ENCODE data around the gene SETD4.
"Not testable (repeated sequence)": the region's sequence is repeated elsewhere in the genome, so short reads cannot be mapped to it uniquely, and the experiment has no call there.

The SETD4 gene

DNA sequence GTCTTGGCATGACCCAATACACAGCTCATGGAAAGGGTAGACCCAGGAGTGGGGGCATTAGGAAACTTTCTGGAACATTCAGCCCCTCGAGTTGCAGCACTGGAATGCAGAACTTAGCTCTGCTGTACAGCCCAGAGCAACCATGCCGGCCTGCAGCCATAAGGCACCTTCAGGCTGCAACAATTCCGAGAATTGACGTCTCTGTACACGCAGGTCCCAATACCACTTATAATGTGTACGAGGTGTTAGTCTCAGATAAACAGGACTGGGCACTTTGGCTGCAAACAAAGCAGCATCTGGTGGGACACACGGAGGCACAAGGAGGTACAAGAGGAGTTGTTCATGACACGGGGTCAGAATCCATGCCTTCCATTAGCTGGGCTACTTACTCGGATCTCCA lies 17.4 kb upstream of the SETD4 start:
- no peak for DNase-seq (ENCODE audit: low read depth)

DNA sequence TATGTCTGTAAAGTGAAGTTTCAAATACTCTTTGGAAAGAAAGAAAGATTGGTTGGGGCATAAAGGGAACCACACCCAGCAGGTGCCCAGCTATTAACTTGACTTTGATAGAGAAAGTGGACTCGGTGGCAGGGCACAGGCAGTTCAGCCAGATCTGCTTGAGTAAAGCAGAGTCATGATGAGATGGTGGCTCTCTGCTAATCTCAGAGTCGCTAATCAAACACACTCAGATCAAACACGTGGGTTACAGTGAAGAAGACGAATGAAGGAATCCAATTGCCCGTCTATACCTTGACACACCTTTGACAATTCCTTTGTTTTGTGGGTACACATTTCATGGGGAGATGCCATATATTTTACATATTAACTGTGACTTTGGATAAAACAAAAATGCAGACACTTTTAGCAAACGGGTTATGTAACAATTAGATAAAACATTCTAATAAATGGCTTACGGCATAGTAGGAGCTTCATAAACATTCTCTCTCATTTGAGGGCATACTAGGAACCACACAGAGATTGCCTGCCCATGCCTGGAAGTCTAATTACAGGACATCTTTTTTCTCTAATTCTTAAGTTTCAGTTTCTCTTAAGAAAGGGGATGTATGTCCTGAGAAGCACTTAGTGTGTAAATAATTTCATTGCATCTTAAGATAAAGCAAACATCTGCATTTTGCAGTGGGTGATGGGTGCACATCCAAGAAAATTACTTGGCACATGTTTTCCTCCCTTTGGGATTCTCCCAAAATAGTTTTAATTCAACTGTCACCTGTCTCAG lies 16.7 kb upstream of the SETD4 start:
- DNase-seq (ENCODE audit: low read depth): no peak

DNA sequence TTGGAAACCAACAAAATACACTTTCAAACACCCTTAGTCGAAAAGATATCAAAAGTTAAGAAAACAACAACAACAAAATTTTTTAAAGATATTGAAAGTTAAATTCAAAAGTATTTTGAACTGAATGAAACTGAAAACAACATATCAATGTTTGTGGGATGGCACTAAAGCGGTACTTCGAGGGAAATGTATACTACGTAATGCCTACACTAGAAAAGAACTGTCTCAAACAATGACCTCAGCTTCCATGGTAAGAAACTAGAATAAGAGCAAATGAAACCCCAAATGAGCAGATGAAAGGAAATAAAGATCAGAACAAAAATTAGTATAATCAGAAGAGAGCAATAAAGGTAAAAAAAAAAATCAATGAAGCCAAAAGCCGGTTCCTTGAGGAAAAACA lies 15.6 kb upstream of the SETD4 start:
- DNase-seq (ENCODE audit: low read depth): no peak

DNA sequence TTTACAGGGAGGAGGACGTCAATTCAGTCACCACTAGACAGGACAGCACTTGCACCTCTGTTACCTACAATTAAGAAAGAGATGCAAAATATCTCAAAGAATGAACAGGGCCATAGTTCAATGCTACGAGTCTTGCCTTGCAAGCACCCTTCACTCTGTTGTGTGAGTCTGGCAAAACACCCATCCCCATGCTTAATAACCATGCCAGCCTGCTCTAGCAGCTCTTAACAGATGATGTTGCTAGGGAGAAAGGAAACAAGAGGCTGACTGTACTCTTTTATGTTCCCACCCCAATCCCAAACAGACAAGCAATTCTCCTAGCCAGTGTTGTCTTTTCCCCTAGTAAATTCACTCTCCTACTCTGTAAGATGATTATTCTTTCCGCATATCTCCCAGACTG lies 14.8 kb upstream of the SETD4 start:
- no peak for DNase-seq (ENCODE audit: low read depth)

DNA sequence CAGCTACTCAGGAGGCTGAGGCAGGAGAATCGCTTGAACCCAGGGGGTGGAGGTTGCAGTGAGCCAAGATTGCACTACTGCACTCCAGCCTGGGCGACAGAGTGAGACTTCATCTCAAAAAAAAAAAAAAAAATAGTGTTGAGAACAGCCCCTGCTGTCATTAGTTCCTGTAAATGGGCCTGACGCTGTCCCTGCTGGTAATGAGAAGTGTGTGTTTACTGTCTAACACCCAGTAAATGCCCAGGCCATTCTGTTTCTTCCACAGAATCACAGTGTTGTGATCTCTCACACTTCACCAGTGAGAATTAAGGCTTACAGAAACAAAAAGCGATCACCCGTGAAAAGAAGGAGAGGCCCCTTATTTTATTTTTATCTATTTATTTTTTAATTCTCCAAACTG lies 13.6 kb upstream of the SETD4 start:
- not testable (repeated sequence) for DNase-seq (ENCODE audit: low read depth)

DNA sequence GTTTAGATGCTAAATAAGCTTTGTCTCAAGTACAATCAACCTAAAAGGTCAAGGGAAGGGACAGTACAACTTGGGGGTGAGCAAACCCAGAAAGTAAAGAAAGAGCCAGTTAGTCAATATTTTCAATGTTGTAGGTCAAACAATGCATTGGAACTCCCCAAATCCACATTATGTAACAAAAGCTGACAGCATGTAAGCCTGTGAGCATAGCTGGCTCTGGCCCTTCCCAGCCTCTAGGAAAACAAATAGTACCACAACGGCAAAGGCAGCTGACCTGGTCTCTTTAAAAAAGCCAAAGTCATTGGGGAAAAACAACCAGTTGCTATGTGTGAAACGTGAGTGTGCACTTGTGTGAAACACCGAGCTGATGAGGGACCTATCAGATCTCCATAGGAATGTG lies 12.9 kb upstream of the SETD4 start:
- no peak for DNase-seq (ENCODE audit: low read depth)

DNA sequence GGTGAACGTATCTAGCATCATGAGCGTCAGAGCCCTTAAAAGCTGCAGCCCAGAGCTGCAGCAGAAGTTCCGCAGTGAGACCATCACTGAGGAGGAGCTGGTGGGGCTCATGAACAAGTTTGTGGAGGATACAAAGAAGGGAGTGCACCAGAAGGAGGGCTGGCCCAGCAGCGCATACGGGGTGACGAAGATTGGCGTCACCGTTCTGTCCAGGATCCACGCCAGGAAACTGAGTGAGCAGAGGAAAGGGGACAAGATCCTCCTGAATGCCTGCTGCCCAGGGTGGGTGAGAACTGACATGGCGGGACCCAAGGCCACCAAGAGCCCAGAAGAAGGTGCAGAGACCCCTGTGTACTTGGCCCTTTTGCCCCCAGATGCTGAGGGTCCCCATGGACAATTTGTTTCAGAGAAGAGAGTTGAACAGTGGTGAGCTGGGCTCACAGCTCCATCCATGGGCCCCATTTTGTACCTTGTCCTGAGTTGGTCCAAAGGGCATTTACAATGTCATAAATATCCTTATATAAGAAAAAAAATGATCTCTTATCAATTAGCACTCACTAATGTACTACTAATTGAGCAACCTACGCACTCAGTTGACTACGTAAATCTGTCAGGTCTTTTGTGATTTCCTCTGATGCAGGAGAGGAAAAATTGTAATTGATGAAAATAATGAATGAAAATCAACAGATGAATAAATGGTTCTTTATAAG lies 12.3 kb upstream of the SETD4 start:
- no peak for DNase-seq (ENCODE audit: low read depth)

DNA sequence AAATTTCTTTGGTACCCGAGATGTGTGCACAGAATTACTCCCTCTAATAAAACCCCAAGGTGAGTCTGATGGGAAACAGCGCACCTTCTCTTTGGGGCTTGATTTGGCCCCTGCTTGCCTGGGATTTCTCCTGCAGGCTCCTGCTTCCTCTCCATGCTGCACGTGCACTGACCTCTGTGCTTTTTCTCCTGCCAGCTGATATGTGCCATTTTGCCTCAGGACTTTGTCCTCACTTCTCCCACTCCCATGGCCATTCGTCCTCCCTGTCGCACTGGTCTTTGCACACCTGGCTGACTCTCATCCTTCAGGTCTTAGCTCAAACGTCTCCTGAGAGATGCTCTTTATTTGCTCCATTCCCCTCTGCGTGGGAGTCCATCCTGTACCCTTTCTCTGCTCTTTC lies 10.7 kb upstream of the SETD4 start:
- no peak for DNase-seq (ENCODE audit: low read depth)

DNA sequence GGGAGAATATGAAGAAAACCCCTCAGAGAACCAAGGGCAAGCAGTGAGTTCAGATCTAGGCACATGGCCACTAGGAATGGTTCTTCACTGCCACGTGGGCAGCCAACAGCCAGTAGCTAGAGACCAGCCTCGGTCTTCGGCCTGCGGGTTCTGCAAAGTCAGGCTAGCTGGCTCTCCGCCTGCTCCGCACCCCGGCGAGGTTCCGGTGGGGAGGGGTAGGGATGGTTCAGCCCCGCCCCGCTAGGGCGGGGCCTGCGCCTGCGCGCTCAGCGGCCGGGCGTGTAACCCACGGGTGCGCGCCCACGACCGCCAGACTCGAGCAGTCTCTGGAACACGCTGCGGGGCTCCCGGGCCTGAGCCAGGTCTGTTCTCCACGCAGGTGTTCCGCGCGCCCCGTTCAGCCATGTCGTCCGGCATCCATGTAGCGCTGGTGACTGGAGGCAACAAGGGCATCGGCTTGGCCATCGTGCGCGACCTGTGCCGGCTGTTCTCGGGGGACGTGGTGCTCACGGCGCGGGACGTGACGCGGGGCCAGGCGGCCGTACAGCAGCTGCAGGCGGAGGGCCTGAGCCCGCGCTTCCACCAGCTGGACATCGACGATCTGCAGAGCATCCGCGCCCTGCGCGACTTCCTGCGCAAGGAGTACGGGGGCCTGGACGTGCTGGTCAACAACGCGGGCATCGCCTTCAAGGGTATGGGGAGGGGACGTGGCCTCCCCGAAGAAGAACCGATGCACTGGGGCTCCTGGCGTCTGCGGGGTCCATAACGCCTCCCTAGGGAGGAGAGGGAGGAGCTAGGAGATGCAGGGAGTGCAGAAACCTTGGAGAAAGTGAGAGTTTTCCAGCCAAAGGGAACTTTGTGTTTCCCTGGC lies 9.6 kb upstream of the SETD4 start, which contains the start of gene CBR1:
Gene CBR1, plus strand, starts transcription at position 312 of the 871 bp plus-strand sequence. Its CDS starts 92 bp downstream, at position 404.
- DNase-seq (ENCODE audit: low read depth): peak; percentile 73

DNA sequence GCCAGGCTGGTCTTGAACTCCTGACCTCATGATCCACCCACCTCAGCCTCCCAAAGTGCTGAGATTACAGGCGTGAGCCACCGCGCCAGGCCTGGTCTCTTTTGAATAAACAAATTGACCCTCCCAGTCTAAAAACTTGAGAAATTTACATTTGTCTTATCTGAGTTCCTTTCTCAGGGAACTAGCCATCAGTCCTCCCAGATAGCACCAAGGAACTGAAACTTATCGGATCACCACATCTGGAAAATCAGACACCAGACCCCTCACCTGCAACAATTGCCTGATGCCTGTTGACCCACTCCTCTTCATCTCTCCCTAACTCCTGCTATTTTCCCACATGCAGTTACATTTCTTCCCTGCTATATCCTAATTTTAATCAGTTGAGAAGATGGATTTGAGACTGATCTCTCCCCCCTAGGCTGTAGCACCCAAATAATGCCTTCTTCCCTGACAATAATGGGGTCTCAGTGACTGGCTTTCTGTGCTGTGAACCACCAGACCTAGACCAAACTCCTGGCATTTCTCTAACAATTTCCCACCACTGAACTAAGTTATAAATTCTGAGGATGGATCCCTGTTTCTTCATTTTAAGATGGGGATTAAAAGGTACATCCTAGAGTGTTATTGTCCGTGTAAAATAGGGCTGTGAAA lies 8.5 kb upstream of the SETD4 start:
- DNase-seq (ENCODE audit: low read depth): no peak

DNA sequence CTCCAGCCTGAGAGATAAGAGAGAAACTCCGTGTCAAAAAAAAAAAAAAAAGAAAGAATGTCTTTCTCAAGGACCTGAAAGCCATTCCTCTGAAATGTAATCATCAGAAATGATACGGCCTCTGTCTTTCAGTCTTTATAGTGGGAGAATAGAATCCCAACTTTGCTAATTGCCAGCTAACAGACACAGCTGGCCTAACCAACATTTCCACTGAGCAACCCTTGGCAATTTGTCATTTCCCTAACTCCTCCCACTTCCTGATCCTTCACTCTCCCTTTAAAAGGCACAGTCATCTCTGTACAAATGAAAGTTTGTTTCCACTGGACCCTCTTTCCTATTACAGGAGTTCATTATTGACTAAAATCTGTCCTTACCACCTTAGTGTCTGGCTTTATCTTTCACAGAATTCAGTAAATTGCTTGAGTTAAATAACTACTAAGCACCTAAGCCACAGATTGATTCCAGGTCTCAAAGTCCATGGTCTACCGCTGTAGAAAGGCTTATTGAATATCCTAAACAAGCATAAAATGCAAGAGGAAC lies 5.2 kb upstream of the SETD4 start:
- DNase-seq (ENCODE audit: low read depth): no peak

DNA sequence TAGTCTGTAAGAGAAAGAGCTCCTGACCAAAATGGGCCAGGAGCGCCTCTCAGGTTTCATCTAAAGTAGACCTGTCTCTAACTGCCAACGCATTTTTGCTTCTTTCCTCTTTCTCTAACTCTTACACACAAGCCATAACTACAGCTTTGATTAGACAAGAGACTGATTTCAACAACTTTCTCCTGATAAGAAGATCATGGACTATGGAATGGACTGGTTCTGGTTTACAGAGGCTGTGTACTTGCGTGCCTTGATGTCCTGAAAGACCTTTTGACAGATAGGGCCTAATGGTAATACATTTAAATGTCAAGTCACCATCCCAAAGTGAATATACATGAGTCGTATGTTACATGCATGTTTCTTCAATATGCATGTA lies 3.7 kb upstream of the SETD4 start:
- DNase-seq (ENCODE audit: low read depth): no peak

DNA sequence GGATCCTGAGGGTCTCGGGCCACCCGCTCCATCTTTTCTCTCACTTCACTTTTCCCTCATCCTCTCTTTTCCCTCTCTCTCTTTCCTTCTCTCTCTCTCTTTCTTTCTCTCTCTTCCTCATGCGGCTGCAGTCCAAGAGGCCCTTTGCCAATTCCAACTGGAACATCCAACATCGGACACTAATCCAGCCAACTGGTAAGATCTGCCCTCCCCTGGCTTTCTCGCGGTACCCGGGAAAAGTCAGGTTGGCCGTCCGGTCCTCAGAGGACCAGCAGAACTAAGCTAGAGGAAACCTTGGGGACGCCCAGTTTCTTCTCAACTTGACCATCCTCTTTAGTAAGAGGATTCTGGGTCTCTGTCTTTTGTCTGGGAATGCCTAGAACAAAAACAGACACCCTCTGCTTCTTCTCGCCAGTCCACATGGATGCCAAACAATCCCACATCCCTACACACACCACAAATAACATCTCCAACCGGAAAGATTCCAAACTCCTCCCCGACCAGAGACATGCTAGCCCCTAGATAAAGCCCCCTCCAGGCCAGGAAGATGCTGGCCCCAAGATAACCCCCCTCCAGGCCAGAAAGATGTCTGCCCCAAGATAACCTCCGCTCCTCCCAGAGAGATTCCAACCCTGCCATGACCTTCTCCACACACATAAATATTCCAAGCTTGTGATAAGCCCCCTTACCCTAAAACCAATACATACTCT lies 3.2 kb upstream of the SETD4 start:
- no peak for DNase-seq (ENCODE audit: low read depth)

DNA sequence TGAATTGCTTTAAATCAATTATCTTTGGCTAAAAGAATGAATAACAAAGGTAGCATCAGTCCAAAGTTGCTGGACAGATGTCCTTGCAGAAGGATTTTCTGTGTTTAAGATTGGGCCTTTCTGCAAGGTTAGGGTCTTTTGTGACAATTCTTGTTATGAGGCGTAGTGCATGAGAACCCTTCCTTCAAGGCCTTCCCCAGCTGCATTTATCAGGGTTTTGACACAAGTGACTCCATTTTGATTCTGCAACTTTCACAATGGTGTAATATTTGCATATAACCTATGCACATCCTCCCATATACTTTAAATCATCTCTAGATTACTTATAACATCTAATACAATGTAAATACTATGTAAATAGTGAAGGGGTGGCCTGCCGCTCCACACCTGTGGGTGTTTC lies 1.1 kb upstream of the SETD4 start:
- DNase-seq (ENCODE audit: low read depth): no peak

DNA sequence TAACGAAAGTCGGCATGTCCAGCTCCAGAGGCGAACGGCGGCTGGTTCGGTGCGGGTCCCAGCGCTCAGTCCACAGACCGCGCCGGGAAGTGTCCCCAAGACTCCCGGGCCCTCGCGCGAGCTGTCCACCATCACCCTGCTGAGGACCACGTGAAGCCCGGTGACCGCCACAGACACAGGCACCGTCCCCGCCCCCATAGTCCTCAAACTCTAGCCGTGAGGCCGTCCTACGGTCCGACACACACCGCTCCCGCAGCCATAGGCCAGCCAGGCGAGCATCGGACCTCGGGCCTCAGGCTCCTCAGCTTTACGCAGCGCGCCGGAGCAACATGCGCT lies 535 bp downstream of the SETD4 start:
- DNase-seq (ENCODE audit: low read depth): no peak

DNA sequence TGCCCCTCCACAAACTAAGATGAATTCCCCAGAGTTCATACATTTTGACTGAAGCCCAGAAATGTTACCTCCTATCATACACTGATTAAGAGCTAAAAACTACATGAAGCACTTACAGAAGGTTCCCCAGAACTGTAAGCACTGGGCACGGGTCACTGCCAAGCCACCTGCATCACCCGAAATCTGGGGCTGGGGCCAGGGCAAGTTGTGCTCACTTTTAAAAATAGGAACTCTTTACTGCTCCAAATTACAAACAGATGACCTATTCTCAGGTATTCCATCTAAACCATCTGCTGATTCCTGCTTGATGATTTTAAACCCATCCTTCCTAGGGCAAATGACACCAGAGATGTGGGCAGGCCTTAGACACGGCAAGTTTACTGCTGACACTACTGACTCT lies 4.8 kb downstream of the SETD4 start:
- no peak for DNase-seq (ENCODE audit: low read depth)

DNA sequence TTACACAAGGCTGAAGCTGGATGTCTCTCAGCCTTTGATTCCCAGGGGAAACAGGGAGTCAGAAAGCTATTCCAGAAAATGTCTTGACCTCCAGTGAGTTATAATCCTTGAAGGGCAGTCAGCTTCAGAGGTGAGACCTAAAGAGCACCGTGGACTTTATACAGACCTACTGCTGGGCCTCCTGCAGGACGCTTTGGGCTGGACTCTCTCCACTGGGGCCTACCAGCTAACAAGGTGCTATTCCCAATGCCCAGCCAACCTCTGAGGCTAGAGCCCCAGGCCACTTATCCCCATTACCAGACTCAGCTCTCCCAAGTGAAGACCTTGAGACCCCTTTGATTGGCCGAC lies 6.6 kb downstream of the SETD4 start:
- DNase-seq (ENCODE audit: low read depth): no peak

DNA sequence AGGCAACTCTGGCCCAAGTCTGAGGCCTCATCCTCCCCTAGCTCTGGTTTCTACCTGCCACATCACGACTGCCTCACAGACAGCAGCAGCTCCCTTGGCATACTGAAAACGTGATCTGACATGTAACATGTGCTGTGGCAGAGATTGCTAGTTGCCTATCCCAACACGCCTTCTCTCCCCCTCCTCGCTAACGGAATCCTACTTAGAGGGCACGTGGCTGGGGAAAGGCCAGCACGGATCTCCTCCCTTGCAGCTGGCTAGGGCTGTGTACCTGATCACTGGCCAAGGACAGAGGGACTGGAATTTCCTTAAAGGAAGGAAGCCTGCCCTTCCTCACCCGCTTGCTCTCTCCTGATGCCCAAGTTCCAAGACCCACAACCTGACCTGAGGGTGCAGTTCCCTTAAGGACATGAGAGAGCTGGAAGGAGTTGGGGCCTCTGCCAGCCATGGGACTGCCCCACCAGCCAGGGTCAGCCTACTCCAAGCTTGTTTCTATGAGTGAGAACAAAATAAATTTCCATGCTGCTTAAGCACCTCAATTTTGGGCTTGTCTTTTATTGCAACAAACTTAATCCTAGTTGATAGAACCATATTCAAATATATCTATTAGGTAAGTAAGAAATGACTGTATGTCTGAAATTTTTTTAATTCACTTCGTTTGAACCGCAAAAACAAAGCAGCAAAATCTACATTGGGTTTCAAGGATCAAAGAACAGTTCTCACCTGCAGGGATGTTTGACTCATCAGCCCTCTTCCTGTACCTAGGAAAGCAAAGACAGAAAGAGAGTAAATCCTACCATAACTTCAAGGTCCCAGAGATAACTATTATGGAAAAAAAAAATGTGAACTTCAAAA lies 7.2 kb downstream of the SETD4 start:
- DNase-seq (ENCODE audit: low read depth): no peak

DNA sequence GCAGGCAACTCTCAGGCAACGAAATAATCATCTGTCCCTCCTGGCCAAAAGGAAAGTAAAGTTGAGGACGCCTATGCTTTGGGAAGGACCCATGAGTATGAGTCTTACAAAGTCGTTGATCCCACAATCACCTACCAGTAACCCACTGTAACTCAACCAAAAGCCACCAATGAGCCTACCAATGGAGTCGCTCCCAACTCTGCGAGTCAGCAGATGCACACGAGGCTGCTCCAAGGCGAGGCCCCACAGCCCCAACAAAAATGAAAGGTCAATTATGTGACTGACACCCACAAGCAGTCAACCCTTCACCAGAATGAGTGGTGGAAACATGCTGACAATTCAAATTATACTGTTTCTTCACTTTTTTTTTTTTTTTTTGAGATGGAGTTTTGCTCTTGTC lies 12.0 kb downstream of the SETD4 start:
- no peak for DNase-seq (ENCODE audit: low read depth)

DNA sequence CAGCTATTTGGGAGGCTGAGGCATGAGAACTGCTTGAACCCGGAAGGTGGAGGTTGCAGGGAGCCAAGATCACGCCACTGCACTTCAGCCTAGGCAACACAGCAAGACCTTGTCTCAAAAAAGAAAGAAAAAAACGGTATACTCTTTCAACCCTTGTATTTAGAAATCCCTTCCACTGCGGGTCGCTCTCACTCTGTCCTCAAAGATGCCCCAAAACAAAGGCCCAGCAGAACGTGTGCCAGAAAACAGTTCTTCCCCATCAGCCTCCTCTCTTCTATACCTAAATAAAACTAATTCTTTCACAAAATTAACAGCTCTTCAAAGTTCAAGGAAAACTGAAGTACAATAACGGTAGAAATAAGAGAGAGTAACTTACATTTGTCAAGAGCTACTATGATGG lies 13.2 kb downstream of the SETD4 start:
- no peak for DNase-seq (ENCODE audit: low read depth)

DNA sequence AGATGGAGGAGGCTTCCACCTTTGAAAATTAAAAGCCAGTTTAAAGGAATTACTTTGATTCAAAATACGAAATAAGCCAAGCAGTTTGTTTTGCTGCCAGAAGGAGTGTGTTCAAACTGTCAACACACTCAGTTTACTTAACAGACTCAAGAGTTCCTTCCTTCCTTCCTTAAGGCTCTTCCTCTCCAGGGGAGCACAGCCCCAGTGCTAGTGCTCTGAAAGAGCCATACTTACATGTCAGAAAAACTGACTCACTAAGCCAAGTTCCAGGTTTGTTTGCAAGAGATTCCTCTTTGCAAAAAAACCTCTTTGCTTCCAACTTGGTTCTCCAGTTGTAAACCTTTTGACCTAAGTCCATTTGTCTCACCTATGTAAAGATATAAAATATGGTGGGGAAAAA lies 14.3 kb downstream of the SETD4 start:
- no peak for DNase-seq (ENCODE audit: low read depth)

All from stimulated activated CD8-positive, alpha-beta memory T cell treated with anti-CD3 and anti-CD28 coated beads, Interleukin-15, amount 100 ng/mL, for 24 hours (primary cell).